Tibial nerve (tissue), 4 donors: ENCODE measurements around the gene DNM1. TPM values are rescaled to one million over a fixed set of nuclear protein-coding genes. Genes with fewer than 3 reads are reported as not detected.

ENCODE experiments used
- DNase-seq, 2 donors: peaks; one replicate each; pipeline ENCODE4 v3.0.0-alpha.2; 2019; ENCODE audit warnings: low spot score in 2 of 2
- H3K27ac ChIP-seq, 4 donors: fragments of 200-600 bp; sonication (generic) in 3 of 4; one replicate each; pipeline ENCODE4 v1.5.1; 2017 to 2019; ENCODE audit warnings: mild to moderate bottlenecking in 1 of 4
- H3K27me3 ChIP-seq, 2 donors: fragments of 200-600 bp; sonication (generic) in 1 of 2; one replicate each; pipeline versions ENCODE4 v1.5.1 to v1.6.0; 2017 to 2019
- H3K36me3 ChIP-seq, 3 donors: fragments of 200-600 bp; sonication (generic); one replicate each; pipeline ENCODE4 v1.5.1; 2018 to 2019
- H3K4me1 ChIP-seq, 4 donors: fragments of 200-600 bp; sonication (generic) in 3 of 4; one replicate each; pipeline ENCODE4 v1.5.1; 2017 to 2019
- H3K4me3 ChIP-seq, 4 donors: fragments of 200-600 bp; sonication (generic) in 3 of 4; one replicate each; pipeline ENCODE4 v1.5.1; 2017 to 2019; ENCODE audit warnings: mild to moderate bottlenecking in 1 of 4, moderate library complexity in 1 of 4
- H3K9me3 ChIP-seq, 4 donors: fragments of 200-600 bp; sonication (generic) in 3 of 4; one replicate each; pipeline ENCODE4 v1.5.1; 2017 to 2019
- CTCF ChIP-seq, 5 experiments: fragments of 200-600 bp in 3 of 5; fragments of 450-650 bp in 2 of 5; sonication (generic) in 3 of 5; IDR thresholded peaks; one replicate each; pipeline ENCODE4 v1.5.1; 2016 to 2019; ENCODE audit warnings: antibody characterized with exemption in 5 of 5, mild to moderate bottlenecking in 3 of 5, moderate library complexity in 2 of 5
- EP300 ChIP-seq, 2 donors: sonication (generic); formaldehyde crosslinking; IDR thresholded peaks; one replicate each; pipeline ENCODE4 v1.6.1; 2017; ENCODE audit warnings: antibody characterized with exemption in 2 of 2, mild to moderate bottlenecking in 1 of 2
- POLR2A ChIP-seq, 2 donors: fragments of 450-650 bp; IDR thresholded peaks; one replicate each; pipeline ENCODE4 v1.6.1; 2017; ENCODE audit warnings: antibody characterized with exemption in 2 of 2, mild to moderate bottlenecking in 2 of 2, moderate library complexity in 2 of 2
- WGBS, 2 donors: methylation state at CpG; one replicate each; pipeline ENCODE4 v1.1.5; 2018; 5-methylcytosine and 5-hydroxymethylcytosine counted together
- total RNA-seq, 4 donors: library from RNA; depleted of rRNA; stranded (reverse); fragments of >200 nt; gene quantifications; one replicate each; pipeline ENCODE4 v1.1.0, GENCODE V29; 2016

DNM1 gene
- total RNA-seq, 4 donors from 2014 or later: 19.9 to 50.4 (median 41.4) TPM

DNA sequence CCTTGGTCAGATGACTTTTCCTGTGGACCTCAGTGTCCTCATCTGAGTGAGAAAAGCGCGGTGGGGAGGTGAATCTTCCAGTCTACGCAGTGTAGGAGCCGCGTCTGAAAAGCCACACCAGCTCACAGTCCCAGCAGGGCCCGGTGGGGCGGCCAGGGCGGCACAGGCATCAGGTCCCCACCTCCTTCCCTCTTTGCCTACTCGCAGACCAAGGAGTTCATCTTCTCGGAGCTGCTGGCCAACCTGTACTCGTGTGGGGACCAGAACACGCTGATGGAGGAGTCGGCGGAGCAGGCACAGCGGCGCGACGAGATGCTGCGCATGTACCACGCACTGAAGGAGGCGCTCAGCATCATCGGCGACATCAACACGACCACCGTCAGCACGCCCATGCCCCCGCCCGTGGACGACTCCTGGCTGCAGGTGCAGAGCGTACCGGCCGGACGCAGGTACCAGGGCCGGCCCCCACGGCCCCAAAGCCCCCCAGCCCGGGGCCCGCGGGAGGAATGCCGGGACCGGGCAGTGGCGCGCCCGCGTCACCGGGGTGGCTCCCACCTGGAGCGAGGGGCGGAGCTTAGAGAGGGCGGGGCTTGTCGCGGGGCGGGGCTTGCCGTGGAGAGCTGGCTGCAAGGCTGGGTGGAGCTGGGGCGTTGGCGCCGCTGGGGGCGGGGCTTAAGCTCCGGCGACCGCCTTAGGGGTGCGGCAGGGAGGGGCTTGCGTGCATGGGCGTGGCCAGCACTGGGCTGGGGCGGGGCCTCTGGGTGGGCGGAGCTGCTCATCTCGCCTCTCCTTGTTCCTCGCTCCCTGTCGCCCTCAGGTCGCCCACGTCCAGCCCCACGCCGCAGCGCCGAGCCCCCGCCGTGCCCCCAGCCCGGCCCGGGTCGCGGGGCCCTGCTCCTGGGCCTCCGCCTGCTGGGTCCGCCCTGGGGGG, 47.0 kb downstream of the DNM1 start:
- Histone ChIP-seq H3K27me3 (no peaks in the 10 kb centered on the region), H3K4me3 (peak overlapping the region; percentile 24 to 57 (median 34)), H3K27ac (peak overlapping the region in 2 of 4 donors; percentile 40 to 72), H3K9me3 (no peaks in the 10 kb centered on the region), H3K36me3 (peaks cover 0 to 4% (median 0%) of the 10 kb centered on the region in 3 donors), H3K4me1 (peaks cover 0 to 34% (median 22%) of the 10 kb centered on the region in 4 donors)
- TF ChIP-seq CTCF (IDR thresholded peaks at IDR 0.05): no peak
- no peak for TF ChIP-seq POLR2A (IDR thresholded peaks at IDR 0.05)
- no peak for TF ChIP-seq EP300 (IDR thresholded peaks at IDR 0.05)
- peak; percentile 74 to 84 for DNase-seq
- 38 to 50% methylated on average over 19 to 41 of the region's 81 CpGs for WGBS, 2 donors

GRCh38 chr9:128250839-128251731, 47.9 kb downstream of the DNM1 start:
- Histone ChIP-seq H3K4me1 (peaks cover 0 to 27% (median 12%) of the 10 kb centered on the region in 4 donors), H3K27ac (peak overlapping the region in 2 of 4 donors; percentile 40 to 72), H3K4me3 (peak overlapping the region; percentile 24 to 57 (median 34)), H3K27me3 (no peaks in the 10 kb centered on the region), H3K36me3 (peaks cover 0 to 12% (median 0%) of the 10 kb centered on the region in 3 donors), H3K9me3 (no peaks in the 10 kb centered on the region)
- TF ChIP-seq CTCF (IDR thresholded peaks at IDR 0.05): no peak
- no peak for TF ChIP-seq POLR2A (IDR thresholded peaks at IDR 0.05)
- no peak for TF ChIP-seq EP300 (IDR thresholded peaks at IDR 0.05)
- WGBS, 2 donors: 14 to 29% methylated on average over 18 to 41 of the region's 43 CpGs
- DNase-seq: no peak

DNA sequence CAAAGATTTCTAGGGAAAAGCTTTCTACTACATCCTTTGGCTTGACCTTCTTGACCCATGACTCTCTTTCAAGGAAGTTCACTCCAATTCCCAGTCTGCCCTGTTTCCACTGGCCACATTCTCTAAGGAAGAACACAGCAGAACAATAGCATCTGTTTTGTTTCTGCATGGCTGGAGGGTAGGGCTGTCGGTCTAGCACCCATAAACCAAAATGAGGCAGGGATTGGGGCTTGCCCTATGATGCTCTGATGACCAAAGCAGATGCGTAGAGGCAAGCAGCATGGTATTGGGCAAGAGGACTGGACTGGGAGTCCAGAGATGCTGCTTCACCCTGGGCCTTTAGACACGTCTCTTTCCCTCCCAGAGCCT, 48.5 kb downstream of the DNM1 start:
- TF ChIP-seq EP300 (IDR thresholded peaks at IDR 0.05) (no peak), POLR2A (IDR thresholded peaks at IDR 0.05) (no peak), CTCF (IDR thresholded peaks at IDR 0.05) (no peak)
- peaks cover 0 to 16% (median 0%) of the 10 kb centered on the region in 3 donors for H3K36me3 ChIP-seq
- H3K4me1 ChIP-seq: peaks cover 0 to 23% (median 11%) of the 10 kb centered on the region in 4 donors
- no peaks in the 10 kb centered on the region for H3K9me3 ChIP-seq
- H3K4me3 ChIP-seq: no peak overlapping the region
- WGBS, 2 donors: 50 to 71% methylated on average over 3 of the region's 3 CpGs
- peak overlapping the region in 1 of 4 donors; percentile 72 for H3K27ac ChIP-seq
- H3K27me3 ChIP-seq: no peaks in the 10 kb centered on the region
- no peak for DNase-seq

GRCh38 chr9:128252317-128253139, 49.3 kb downstream of the DNM1 start:
- peaks cover 0 to 23% (median 11%) of the 10 kb centered on the region in 4 donors for H3K4me1 ChIP-seq
- TF ChIP-seq POLR2A (IDR thresholded peaks at IDR 0.05) (no peak), CTCF (IDR thresholded peaks at IDR 0.05) (no peak)
- no peak overlapping the region for H3K27ac ChIP-seq
- no peak for DNase-seq
- H3K4me3 ChIP-seq: no peak overlapping the region
- peaks cover 0 to 24% (median 0%) of the 10 kb centered on the region in 3 donors for H3K36me3 ChIP-seq
- WGBS, 2 donors: 85% methylated on average over 21 to 25 of the region's 25 CpGs
- H3K9me3 ChIP-seq: no peaks in the 10 kb centered on the region
- H3K27me3 ChIP-seq: no peaks in the 10 kb centered on the region
